ENCODE results near the gene NBDY.

GRCh38 chrX:56798866-56799758 lies 70.1 kb downstream of the NBDY start:
- no peak for TF ChIP-seq JUN (IDR thresholded peaks at IDR 0.05)
- TF ChIP-seq CHD2 (IDR thresholded peaks at IDR 0.05; ENCODE audit: low read length, partially characterized antibody): no peak
- no peak for TF ChIP-seq SREBF2 (IDR thresholded peaks at IDR 0.05)
- TF ChIP-seq CTCF (IDR thresholded peaks at IDR 0.05): no peak
- no peak for TF ChIP-seq POLR2A (IDR thresholded peaks at IDR 0.05; ENCODE audit: low read length)
- no peak for TF ChIP-seq MYC (IDR thresholded peaks at IDR 0.05; ENCODE audit: borderline replicate concordance, low read length)
- TF ChIP-seq JUNB (IDR thresholded peaks at IDR 0.05): no peak
- TF ChIP-seq, protein P1, sequence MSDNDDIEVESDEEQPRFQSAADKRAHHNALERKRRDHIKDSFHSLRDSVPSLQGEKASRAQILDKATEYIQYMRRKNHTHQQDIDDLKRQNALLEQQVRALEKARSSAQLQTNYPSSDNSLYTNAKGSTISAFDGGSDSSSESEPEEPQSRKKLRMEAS (IDR thresholded peaks at IDR 0.05): no peak
- no peak for TF ChIP-seq ZNF302 (CRISPR knock-in tag; IDR thresholded peaks at IDR 0.05)
